MV-4-11 (cell line): ENCODE data around the gene MFSD12.
A peak's percentile ranks its signal among the peaks of the same experiment; 100 is the strongest.
"Not testable (repeated sequence)": the region's sequence is repeated elsewhere in the genome, so short reads cannot be mapped to it uniquely, and the experiment has no call there.

Experiments used
- DNase-seq: peaks from one replicate; lab custom pipeline; 2025; lab: John Stamatoyannopoulos, UW

The MFSD12 gene

DNA sequence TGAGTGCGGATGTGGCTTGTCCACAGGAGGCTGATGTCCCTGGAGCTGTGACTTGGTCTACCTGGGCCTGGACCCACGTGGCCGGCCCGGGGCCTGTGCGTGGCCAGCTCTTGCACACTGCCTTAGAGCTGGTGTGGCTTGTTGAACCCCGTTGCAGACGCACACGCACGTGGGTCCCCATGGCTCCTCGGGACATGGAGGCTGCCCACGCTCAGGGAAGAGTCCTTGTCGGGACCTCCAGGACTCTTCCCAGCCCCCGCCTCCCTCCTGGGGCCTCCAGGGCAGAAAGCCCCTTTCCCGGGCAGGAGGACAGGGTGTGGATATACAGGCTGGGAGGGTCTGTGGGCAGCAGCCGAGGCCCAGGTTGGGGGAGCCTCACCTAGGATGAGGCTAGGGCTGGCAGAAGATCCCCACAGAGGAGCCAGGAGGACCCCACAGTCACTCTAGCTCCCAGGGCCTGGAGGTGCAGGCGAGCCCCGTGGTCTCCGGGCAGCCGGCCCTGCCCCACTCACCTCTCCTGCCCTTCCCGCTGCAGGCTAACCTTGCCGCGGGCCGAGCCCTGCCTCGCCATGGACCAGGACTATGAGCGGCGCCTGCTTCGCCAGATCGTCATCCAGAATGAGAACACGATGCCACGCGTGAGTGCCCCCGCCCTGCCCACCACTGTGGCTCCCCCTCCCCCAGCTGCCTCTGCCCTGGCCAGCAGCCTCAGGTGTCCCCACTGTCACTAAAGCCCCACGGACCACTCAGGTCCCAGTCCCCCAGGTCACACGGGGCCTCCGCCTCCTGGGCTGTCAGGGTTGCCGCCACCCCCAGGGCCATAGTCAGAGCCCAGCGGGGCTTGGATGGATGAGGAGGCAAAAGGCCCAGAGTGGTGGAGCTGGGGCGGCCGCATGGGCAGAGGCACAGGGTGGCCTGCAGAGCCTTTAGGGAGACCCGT lies 34.7 kb downstream of the MFSD12 start:
- DNase-seq, result no peak

DNA sequence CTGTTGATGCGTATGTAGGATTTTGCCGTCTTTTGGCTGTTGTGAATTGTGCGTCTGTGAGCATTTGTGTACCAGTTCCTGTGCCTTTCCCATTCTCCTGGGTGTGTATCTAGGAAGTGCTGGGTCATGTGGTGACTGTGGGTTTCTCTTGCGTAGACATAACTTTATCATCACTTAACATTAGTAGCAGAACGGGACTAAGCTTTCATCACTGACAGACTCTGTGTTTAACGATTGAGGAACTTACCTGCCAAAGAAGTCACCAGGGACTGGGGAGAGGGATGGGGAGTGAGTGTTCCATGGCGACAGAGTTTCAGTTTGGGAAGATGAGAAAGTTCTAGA lies 36.3 kb downstream of the MFSD12 start:
- DNase-seq, result peak; percentile 51

DNA sequence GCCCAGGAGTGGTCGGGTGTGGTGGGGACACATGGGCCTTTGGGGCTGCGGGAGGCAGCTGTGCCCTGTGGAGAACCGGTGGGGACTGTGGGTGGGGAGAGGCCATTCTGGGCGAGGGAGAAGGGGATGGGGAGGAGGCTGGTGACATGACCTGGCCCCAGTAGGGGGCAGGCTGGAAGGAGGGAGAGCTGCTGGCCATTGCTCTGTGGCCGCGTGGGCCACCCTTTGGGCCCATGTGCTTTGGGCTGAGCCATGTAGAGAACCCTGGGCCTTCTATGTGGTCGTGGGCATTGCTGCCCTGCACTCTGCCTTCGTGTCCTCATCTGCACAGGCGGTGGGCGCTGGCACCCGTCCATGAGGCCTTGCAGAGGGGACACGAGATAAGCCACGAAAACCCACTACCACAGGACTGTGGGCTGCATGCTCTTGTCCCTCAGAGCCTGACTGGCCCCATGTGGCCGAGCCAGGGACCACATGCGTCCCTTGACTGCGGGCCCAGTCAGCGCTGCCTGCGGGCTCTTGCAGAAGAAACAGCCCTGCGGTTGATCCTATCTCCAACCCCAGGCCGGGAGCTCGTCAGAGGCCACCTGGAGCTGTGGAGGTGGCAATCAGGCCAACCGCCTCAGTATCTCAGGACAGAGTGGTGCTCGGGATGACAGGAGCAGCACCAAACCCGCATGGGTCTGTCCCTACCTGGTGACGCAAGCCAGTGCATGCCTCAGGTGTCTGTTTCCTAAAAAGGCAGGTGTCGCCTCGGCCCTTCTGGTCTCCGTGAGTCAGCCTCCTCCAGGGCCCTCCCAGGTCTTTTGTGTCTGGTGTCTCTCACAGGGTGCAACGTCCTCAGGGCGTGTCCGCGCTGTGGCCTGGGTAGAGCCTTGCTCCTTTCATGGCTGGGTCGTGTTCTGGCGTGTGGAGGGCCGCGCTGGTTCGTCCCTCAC lies 37.0 kb downstream of the MFSD12 start:
- DNase-seq, result peak; percentile 16

DNA sequence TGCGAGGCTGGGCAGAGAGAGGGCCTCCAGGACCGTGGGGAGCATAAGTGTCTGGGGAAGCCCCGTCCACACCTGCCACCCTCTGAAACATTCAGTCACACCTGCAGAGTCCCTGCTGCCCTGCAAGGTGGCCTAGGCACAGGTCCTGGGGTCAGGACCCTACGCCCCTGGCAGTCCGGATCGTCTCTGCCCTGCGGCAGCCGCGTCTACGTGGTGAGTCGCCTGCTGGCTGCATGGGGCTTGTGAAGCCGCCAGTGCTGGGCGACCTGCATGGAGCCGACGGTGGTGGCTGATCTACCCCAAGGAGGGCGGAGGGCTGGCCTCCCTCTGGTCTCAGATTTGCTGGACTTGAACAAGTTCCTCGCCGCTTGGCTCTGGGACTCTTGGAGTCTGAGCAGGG lies 38.3 kb downstream of the MFSD12 start:
- no peak for DNase-seq

DNA sequence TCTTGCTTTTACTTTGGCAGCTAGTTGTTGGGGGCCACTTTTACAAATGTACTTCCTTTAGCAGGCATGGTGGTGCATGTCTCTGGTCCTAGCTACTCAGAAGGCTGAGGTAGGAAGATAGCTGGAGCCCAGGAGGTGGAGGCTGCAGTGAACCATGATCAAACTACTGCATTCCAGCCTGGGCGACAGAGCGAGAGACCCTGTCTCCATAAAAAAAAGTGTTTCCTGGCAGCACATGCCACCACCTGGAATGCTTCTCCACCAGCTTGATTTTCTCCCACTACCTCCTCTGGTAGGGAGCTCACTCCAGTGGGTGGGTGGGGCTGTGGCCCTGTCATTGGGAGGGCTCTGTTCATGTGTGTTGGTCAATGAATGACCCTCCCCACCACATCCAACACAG lies 38.7 kb downstream of the MFSD12 start:
- DNase-seq, result no peak

DNA sequence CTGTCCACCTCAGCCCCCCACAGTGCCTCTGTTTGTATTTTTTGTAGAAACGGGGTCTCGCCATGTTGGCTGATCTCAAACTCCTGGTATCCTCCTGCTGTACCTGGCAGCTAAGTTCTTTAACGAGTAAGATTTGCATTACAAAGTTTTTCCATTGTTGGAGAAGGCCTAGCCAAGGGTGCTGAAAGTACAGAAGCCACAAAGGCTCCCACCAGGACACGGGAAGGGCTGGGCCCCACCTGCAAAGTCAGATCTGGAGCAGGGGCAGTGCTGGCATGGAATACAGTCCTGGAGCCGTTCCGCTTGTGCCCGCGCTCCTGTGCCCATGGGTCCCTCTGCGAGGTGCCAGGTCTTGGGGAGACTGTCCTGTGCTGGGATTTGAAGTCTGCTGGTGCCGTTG lies 39.1 kb downstream of the MFSD12 start:
- no peak for DNase-seq

DNA sequence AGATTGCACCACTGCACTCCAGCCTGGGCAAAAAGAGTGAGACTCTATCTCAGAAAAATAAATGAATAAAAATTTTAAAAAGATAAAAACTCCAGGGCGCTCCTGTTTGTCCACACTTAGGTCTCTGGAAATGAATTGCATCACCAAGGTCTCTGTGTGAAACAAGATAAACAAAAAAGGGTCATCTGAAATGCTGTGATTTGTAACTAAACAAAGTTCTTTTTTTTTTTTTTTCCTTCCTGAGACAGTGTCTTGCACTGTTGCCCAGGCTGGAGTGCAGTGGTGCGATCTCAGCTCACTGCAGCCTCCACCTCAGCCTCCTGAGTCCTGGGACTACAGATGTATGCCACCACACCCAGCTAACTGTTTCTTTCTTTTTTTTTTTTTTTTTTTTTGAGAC lies 39.7 kb downstream of the MFSD12 start:
- DNase-seq, result no peak

DNA sequence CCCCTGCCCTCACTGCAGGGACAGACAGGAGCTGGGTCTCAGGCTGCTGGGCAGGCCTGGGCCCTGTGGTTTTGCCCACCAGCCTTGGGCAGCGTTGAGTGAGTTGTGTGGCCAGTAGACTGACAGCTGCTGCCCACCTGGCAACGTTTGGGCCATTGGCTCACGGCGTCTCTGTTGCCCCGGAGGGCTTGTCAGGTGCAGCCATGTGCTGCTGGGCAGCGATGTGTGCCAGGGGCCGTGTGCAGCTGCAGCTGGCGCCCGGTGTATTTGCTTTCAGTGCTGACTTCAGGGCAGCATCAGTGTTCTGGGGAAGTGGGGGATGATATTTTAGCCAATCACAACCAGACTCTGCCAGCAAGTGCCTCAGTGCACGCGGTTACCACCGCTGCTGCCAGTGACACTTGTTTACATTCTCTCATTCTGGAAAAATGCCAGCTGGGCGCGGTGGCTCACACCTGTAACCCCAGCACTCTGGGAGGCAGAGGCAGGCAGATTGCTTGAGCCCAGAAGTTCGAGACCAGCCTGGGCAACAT lies 40.6 kb downstream of the MFSD12 start:
- no peak for DNase-seq

DNA sequence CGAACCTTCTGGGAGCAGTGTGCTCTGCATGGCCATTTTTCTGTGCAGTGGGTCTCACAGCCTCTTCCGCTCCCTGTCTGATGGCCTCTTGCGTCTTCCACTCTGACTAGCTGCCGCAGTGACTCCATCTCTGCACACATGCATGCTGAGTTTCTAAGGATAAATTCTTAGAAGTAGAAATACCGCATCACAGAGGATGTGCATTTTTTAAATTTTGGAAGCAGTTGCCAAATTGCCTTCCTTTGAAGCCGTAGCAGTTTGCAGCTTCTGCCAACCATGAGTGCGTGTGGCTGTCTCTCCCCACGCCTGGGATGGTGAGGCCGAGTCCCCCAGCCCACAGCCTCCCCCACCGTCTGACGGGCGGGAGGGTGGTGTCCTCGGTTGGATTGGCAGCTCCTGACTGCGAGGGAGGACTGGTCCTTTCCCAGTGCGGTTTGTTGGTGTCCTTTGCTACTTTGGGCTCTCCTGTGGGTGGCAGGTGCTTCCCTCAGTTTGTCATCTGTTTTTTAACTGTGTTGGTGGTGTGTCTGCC lies 41.4 kb downstream of the MFSD12 start:
- no peak for DNase-seq

DNA sequence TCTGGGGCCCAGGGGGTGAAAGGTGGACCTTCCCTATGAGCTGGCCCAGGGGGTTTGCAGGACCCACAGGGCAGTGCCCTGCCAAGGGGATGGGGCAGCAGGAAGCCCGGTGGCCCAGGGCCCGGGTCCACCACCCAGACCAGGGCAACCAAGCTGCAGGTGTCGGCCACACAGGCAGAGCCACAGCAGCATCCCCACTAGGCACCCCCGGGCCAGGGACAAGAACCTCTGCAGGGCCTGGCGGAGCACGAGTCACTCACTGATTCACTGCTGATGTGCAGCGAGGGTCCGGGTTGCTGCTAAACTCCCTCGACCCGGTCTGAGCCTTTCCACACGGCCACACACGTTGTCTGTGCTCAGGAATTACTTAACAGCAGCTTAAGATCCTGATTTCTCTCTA lies 42.5 kb downstream of the MFSD12 start:
- no peak for DNase-seq

DNA sequence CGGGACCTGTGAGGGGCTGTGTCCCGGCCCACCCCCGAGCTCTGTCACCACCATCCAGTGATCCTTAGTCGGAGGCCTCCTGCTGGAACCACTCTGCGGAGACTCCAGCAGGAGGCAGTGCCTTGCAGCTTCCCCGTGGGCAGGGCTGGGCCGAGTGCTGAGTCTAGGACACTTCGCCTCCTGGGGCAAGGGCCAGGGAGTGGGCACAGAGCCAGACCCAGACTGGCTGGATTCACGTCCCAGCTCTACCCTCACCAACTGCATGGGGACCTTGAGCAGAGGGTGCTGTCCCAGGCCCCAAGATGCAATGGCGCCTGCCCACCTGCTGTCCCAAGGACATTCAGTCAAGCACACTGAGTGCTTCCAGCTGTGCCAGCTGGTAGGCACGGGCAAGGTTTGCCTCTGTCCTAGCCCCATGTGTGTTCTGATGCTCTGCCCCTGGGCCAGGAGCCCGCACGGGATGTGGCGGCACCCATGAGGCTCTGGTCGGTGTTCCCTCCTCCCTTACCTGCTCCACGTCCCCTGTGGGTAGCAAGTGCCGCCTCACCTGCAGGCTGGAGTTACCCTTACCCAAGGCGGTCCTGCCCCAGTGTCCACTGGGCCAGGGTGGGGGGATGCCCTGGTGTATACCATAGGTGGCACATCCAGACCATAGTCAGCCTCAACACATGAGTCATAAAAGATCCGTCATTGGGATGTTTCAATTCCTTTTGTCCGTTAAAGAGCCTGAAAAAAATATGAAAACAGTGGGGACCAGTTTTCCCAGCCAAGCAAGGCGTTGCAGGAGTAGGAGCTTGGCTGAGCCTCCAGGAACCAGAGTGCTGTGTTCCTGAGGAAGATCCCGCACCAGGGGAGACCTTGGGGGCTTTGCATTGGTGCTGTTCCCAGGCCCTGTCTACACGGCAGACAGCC lies 43.9 kb downstream of the MFSD12 start:
- DNase-seq, result no peak

DNA sequence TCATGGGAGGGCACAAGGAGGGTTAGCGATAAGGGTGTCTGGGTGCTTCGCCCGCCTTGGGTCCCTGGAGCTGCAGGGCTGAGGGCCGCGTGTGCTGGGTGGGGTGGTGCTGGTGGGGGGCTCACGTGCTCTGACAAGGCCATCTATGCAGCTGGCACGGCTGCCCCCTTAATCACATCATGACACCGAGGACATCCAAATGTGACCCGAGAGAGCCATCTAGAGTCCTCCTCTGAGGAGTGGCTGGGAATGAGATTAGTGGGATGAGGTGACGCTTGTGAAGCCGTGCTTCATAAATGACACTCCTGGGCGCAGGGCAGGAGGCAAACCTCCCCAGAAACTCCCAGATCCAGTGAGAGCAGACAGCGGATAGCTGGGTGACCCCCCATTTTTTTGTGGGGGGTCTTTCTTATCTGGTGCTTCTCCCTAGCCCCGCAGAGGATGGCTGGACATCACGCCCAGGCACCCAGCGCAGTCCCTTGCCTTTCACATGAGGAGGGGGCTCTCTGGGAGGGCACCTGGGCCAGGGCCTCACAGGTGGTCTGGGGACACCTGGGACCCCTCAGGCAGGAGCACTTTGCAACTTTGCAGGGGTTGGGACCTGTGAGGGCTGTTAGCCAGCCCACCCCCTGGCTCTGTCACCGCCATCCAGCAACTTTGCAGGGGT lies 44.7 kb downstream of the MFSD12 start:
- DNase-seq, result no peak

DNA sequence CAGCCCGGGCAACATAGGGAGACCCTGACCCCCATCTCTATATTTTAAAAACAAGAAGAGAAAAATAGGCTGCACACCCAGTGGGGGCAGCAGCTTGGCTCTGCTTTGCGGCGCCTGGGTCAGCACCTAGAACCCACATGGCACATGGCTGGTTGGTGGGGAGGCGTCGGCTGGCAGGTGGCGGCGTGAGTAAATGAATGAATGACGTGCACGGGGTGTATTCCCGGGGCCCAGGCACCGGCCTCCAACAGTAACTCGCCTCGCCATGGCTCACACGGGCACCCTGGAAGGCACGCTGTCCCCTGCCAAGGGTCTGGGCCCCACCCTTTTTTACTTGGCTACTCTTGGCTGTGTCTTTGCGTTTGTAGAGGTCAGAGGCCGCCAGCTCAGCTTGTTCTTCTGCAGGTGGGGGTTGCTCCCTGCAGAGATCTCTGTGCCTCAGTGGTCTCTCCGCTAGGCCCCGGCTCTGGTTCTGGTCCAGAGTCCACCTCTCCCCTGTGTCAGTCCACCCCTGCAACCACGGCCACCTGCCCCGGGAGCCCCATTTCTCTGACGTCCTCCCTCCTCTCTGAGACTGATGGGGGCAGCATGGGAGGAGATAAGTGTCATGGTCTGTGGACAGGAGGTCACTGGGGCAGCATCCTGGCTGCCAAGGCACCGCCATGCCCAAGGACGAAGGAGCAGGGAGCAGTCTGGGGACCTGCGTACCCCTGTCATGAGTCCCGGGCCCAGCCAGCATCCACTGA lies 45.7 kb downstream of the MFSD12 start:
- DNase-seq, result no peak

DNA sequence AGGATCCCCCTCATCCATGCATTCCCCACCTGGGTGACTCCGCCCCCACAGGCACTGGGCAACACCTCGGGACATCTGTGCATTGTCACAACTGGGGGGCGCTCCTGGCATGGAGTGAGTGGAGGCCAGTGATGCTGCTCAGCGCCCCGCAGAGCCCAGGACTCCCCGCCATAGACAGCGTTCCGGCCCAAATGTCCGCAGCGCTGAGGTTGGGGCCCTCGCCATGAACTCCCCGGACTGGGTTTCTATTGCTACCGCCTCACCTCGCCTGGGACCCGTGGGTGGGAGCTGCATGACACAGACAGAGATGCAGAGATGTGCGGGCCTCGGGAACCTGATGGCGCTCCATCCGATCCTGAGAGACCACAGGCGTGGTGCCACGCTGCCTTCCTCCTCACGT lies 46.7 kb downstream of the MFSD12 start:
- no peak for DNase-seq

DNA sequence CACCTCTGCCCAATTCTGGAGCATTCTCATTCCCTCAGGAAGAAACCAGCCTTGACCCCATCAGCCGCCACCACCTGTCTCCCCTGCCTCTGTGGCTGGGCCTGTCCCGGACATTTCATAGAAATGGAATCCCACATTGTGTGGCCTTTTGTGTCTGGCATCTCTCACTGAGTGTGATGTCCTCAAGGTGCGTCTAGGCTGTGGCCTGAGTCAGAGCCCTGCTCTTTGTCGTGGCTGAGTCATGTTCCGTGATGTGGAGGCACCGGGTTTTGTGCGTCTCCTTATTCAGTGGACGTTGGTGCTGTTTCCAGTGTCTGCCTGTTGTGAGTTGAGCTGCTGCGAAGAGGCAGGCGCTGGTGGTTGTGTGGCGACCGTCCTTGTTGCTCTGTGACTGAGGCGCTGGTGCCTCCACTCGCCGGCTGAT lies 47.8 kb downstream of the MFSD12 start:
- no peak for DNase-seq

DNA sequence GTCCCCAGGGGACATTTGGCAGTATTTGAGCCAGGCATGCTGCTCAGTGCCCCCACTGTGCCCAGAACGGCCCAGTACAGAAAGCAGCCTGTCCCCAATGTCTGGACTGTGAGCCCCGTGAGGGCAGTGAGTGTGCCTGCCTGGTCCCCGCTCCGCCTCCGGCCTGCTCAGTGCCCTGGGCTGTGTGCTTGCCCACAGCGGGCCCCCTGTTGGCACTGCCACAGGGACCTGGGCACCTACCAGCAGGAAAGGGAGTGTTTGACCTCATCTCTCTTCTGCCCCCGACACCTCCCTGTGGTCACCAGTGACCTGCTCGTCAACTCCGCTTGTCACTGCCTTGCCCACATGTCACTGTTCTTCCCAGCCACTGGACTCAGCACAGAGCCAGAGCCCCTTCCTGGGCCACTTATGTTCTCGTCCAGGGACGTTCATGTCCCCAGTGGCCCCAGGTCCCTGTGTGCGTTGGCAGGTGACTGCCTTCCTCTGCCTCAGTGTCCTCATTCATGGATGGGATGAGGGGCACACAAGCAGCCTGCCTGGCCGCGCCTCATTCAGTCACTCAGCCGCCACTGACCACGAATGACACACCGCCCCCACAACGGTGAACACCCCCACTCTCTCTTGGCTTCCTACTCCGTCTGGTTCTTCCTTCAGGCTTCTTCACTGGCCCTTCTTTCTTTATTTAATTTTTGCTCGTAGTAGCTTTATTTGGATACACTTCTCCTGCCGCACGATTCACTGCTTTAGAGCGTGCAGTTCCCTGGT lies 48.4 kb downstream of the MFSD12 start:
- DNase-seq, result peak; percentile 17

DNA sequence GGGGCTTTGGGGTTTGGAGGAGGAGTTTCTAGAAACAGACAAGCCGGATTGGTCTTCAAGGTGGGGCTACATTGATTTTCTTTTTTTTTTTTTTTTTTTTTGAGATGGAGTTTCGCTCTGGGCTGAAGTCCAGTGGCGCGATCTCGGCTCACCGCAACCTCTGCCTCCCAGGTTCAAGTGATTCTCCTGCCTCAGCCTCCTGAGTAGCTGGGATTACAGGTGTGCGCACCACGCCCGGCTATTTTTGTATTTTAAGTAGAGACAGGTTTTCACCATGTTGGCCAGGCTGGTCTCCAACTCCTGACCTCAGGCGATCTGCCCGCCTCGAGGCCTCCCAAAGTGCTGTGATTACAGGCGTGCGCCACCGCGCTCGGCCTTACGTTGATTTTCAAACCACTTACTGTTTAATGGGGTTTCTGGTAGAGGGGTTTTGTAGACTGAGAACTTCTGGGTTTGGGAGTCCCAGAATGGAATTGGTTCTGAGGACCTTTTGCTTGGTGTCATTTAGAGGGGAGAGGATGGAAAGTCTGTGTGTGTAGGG lies 49.2 kb downstream of the MFSD12 start:
- not testable (repeated sequence) for DNase-seq

DNA sequence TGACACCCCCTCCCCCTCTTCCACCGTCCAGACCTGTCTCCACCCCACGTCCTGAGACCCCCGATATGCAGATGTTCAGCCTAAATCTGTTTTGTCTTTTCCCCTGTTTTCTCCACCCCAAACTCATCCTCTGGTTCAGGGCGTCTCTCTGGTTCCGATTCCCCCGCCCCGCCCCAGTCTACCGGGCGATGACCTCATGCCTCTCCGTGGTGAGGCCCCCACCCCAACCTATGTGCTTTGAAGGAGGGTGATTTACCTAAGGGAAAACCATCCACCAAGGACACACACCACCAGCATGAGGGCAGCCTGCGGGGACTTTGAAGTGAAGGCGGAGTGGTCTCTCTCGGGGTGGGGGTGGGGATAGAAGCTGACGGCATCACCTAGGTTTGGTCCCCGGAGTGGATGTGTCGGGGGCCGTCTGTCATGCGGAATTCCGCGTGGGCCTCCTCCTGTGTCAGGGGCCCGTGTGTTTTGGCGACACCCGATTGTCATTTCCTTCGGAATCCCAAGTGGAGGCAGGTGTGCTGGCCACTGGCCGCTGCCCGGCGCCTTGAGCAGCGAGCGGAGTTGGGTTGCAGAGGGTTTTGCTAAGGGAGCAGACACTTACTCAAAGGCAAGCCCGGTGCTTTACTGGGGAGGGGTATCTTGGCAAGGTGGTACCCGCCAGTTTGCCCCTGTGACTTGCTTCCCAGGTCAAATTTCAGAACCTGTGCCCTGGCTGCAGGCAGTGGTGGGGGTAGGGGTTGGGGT lies 49.8 kb downstream of the MFSD12 start:
- no peak for DNase-seq
